Liver (tissue), 9 donors: ENCODE measurements around the gene GALNT6. TPM values are rescaled to one million over a fixed set of nuclear protein-coding genes. Genes with fewer than 3 reads are reported as not detected.

Experiments used
- DNase-seq: peaks from one replicate; pipeline ENCODE4 v3.0.0-alpha.2; 2017; ENCODE audit warnings: low spot score
- H3K27ac ChIP-seq, 2 donors: one replicate each; pipeline ENCODE4 v1.7.0; 2013; ENCODE audit warnings: inconsistent platforms in 2 of 2, low read length in 2 of 2, control low read depth in 1 of 2, low read depth in 1 of 2, mild to moderate bottlenecking in 1 of 2
- H3K27me3 ChIP-seq, 4 donors: one replicate each; pipeline versions ENCODE4 v1.6.1 to v1.7.0; 2013; ENCODE audit warnings: low read length in 3 of 4, inconsistent platforms in 1 of 4, mild to moderate bottlenecking in 1 of 4, moderate library complexity in 1 of 4; ENCODE audit not compliant: control insufficient read depth in 4 of 4, insufficient read depth in 4 of 4
- H3K36me3 ChIP-seq, 4 donors: one replicate each; pipeline versions ENCODE4 v1.6.1 to v1.7.0; 2013; ENCODE audit warnings: low read length in 3 of 4, mild to moderate bottlenecking in 3 of 4, low read depth in 1 of 4, moderate library complexity in 1 of 4; ENCODE audit not compliant: control insufficient read depth in 4 of 4, insufficient read depth in 3 of 4
- H3K4me1 ChIP-seq, 4 donors: one replicate each; pipeline versions ENCODE4 v1.6.1 to v1.7.0; 2013; ENCODE audit warnings: low read length in 3 of 4, mild to moderate bottlenecking in 3 of 4, moderate library complexity in 1 of 4; ENCODE audit not compliant: control insufficient read depth in 4 of 4, insufficient read depth in 4 of 4
- H3K4me3 ChIP-seq, 3 donors: one replicate each; pipeline versions ENCODE4 v1.6.1 to v1.7.0; 2013; ENCODE audit warnings: low read length in 3 of 3, control low read depth in 1 of 3, low read depth in 1 of 3, mild to moderate bottlenecking in 1 of 3
- H3K9ac ChIP-seq, 2 donors: one replicate each; pipeline ENCODE4 v1.7.0; 2013; ENCODE audit warnings: low read length in 2 of 2, mild to moderate bottlenecking in 2 of 2, moderate library complexity in 2 of 2, control low read depth in 1 of 2, low read depth in 1 of 2
- H3K9me3 ChIP-seq, 4 donors: one replicate each; pipeline versions ENCODE4 v1.6.1 to v1.7.0; 2013; ENCODE audit warnings: low read length in 3 of 4; ENCODE audit not compliant: control insufficient read depth in 4 of 4
- ATF3 ChIP-seq: IDR thresholded peaks from 2 replicates; pipeline ENCODE4 v1.6.1; 2016; ENCODE audit warnings: antibody characterized with exemption
- CTCF ChIP-seq: fragments of 150-350 bp; IDR thresholded peaks from 2 replicates; pipeline ENCODE4 v1.5.1; 2017; ENCODE audit warnings: improper control_type of control experiment, low read depth, low read length; ENCODE audit not compliant: missing input control
- EGR1 ChIP-seq, 2 donors: IDR thresholded peaks; 2 replicates each; pipeline ENCODE4 v1.6.1; 2016 to 2018; ENCODE audit warnings: antibody characterized with exemption in 2 of 2, low read depth in 2 of 2
- FOXA1 ChIP-seq: IDR thresholded peaks from 2 replicates; pipeline ENCODE4 v1.6.1; 2016; ENCODE audit warnings: antibody characterized with exemption
- FOXA2 ChIP-seq: IDR thresholded peaks from 2 replicates; pipeline ENCODE4 v1.6.1; 2016; ENCODE audit warnings: antibody characterized with exemption
- GABPA ChIP-seq, 2 donors: IDR thresholded peaks in 1 of 2; conservative IDR thresholded peaks in 1 of 2; 2 replicates each; pipeline ENCODE4 v1.6.1; 2016; ENCODE audit warnings: antibody characterized with exemption in 2 of 2, mild to moderate bottlenecking in 1 of 2, moderate library complexity in 1 of 2
- HNF4A ChIP-seq, 2 donors: conservative IDR thresholded peaks; 2 replicates each; pipeline ENCODE4 v1.6.1; 2016; ENCODE audit warnings: antibody characterized with exemption in 2 of 2, mild to moderate bottlenecking in 2 of 2
- HNF4G ChIP-seq: IDR thresholded peaks from 2 replicates; pipeline ENCODE4 v1.6.1; 2016; ENCODE audit warnings: antibody characterized with exemption
- JUND ChIP-seq, 2 donors: IDR thresholded peaks; 2 replicates each; pipeline ENCODE4 v1.6.1; 2016; ENCODE audit warnings: antibody characterized with exemption in 2 of 2
- NR2F2 ChIP-seq: IDR thresholded peaks from 2 replicates; pipeline ENCODE4 v1.6.1; 2016; ENCODE audit warnings: antibody characterized with exemption
- RAD21 ChIP-seq, 2 donors: IDR thresholded peaks; 2 replicates each; pipeline ENCODE4 v1.6.1; 2016; ENCODE audit warnings: antibody characterized with exemption in 2 of 2, mild to moderate bottlenecking in 2 of 2
- REST ChIP-seq: IDR thresholded peaks from 2 replicates; pipeline ENCODE4 v1.6.1; 2016; ENCODE audit warnings: antibody characterized with exemption, mild to moderate bottlenecking
- RXRA ChIP-seq, 2 donors: IDR thresholded peaks; 2 replicates each; pipeline ENCODE4 v1.6.1; 2017 to 2018; ENCODE audit warnings: antibody characterized with exemption in 2 of 2, mild to moderate bottlenecking in 1 of 2
- SP1 ChIP-seq: IDR thresholded peaks from 2 replicates; pipeline ENCODE4 v1.6.1; 2018; ENCODE audit warnings: antibody characterized with exemption, mild to moderate bottlenecking
- TAF1 ChIP-seq: conservative IDR thresholded peaks from 2 replicates; pipeline ENCODE4 v1.6.1; 2016; ENCODE audit warnings: antibody characterized with exemption, mild to moderate bottlenecking
- YY1 ChIP-seq: IDR thresholded peaks from 2 replicates; pipeline ENCODE4 v1.6.1; 2016; ENCODE audit warnings: antibody characterized with exemption, mild to moderate bottlenecking
- ZBTB33 ChIP-seq: IDR thresholded peaks from 2 replicates; pipeline ENCODE4 v1.6.1; 2016; ENCODE audit warnings: antibody characterized with exemption
- WGBS: extraction: QIAGEN DNeasy Blood & Tissue Kit; methylation state at CpG from one replicate; pipeline ENCODE4 v1.1.7; 2013; 5-methylcytosine and 5-hydroxymethylcytosine counted together
- polyA plus RNA-seq, 2 donors: library from polyadenylated mRNA; stranded (reverse) in 1 of 2; unstranded in 1 of 2; fragments of 200-250 nt in 1 of 2; fragments of >200 nt in 1 of 2; fragmentation: Nextera tagmentation in 1 of 2; extraction: Ambion mirVana in 1 of 2; gene quantifications; one replicate each; pipeline versions ENCODE4 v1.2.1 to v1.2.3, GENCODE V29; 2013 to 2015
- total RNA-seq, 2 donors: library from RNA; depleted of rRNA; stranded (reverse); fragments of >200 nt; gene quantifications; one replicate each; pipeline ENCODE4 v1.2.3, GENCODE V29; 2014
- donor health status: healthy.
- donor health status: healthy.
- donor health status: healthy.
- donor health status: healthy.
- donor health status: healthy.

GALNT6 gene
- total and polyA plus RNA-seq, 4 donors = 0.40 to 24.1 (median 1.2) TPM

- peaks cover 0 to 5% (median 2%) of the 10 kb centered on the region in 4 donors for H3K4me1 ChIP-seq
- H3K27me3 ChIP-seq = no peaks in the 10 kb centered on the region
- DNase-seq = no peak
- TF ChIP-seq NR2F2 = no peak
- no peak for TF ChIP-seq REST
- no peak for TF ChIP-seq HNF4A (conservative IDR thresholded peaks at IDR 0.05)
- no peak for TF ChIP-seq RXRA (IDR thresholded peaks at IDR 0.05)
- no peak for TF ChIP-seq JUND (IDR thresholded peaks at IDR 0.05)
- TF ChIP-seq GABPA (IDR thresholded peaks at IDR 0.05 in 1 of 2, conservative IDR thresholded peaks at IDR 0.05 in 1 of 2) = no peak
- TF ChIP-seq FOXA2 = no peak
- TF ChIP-seq FOXA1 = no peak
- TF ChIP-seq CTCF = no peak
- TF ChIP-seq TAF1 = no peak
- no peak for TF ChIP-seq HNF4G
- TF ChIP-seq ATF3 = no peak
- no peak for TF ChIP-seq SP1
- TF ChIP-seq RAD21 (IDR thresholded peaks at IDR 0.05) = no peak
- no peak for TF ChIP-seq YY1
- no peak for TF ChIP-seq ZBTB33
- no peak for TF ChIP-seq EGR1 (IDR thresholded peaks at IDR 0.05; ENCODE audit: low read depth in 2 of 2)
- no peaks in the 10 kb centered on the region for H3K36me3 ChIP-seq
- H3K9me3 ChIP-seq = no peaks in the 10 kb centered on the region
- WGBS = 88% methylated on average over 4 of the region's 4 CpGs
- no peak overlapping the region for H3K9ac ChIP-seq
- H3K27ac ChIP-seq = no peak overlapping the region
- no peak overlapping the region for H3K4me3 ChIP-seq
Observed at GRCh38 chr12:51324953-51325352, 66.3 kb downstream of the GALNT6 start.
